ENCODE data around the gene TBX21.

The TBX21 gene

GRCh38 chr17:47714773-47715396, 18.2 kb upstream of the TBX21 start:
- DNase-seq: no peak

DNA sequence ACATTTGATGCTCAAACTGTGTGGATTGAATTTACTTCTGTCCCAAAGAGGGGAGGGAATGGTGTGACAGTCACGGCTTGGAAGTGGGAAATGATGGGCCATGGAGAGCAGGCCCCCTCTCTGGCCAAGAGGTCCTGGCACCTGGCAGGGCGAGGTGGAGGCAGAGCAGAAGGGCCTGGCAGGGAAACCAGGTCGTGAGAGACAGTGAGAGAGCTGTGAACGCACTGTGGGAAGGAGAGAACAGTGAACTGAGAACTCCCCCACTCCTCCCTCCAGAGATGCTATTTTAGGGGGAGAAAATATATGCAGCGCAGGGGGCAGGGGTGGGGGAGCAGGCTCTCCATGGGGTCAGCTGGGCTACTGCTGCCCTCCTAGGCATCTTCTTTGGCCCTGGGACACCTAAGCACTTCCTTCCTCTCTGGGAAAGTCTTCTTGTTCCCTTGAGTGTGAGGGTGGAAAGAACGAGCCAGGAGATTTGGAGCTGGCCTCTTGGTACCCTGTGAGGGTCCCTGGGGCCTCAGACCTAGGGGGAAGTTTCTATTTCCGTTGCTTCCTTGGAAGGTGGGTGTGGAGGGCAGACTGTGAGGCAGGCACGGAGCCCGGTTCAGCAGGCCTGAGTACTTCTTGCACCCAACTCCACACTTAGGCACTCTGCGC, 17.2 kb upstream of the TBX21 start:
- DNase-seq: no peak

DNA sequence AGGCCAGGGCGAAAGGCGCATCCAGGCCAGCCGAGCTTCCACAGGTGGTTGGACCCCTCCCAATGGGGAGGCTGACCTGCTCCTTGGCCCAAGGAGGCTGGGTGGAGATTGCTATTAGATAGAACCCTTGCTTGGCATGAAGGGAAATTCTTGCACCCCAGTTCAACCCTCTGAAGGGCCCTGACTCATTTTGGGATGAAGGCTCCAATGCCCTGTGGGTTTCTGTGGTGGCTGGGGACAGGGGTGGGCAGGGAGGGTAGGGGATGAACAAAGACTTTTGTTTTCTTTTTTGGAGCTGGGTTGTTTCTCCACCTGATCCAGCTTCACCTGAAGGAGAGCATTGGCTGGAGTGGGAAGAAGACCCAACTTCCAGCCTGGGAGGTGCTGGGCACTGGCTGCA, 16.7 kb upstream of the TBX21 start:
- no peak for DNase-seq

- no peak for DNase-seq
Observed at GRCh38 chr17:47717261-47717697, 15.8 kb upstream of the TBX21 start.

GRCh38 chr17:47717979-47718621, 14.9 kb upstream of the TBX21 start:
- no peak for DNase-seq

- no peak for DNase-seq
Observed at GRCh38 chr17:47718634-47719405, 14.2 kb upstream of the TBX21 start.

DNA sequence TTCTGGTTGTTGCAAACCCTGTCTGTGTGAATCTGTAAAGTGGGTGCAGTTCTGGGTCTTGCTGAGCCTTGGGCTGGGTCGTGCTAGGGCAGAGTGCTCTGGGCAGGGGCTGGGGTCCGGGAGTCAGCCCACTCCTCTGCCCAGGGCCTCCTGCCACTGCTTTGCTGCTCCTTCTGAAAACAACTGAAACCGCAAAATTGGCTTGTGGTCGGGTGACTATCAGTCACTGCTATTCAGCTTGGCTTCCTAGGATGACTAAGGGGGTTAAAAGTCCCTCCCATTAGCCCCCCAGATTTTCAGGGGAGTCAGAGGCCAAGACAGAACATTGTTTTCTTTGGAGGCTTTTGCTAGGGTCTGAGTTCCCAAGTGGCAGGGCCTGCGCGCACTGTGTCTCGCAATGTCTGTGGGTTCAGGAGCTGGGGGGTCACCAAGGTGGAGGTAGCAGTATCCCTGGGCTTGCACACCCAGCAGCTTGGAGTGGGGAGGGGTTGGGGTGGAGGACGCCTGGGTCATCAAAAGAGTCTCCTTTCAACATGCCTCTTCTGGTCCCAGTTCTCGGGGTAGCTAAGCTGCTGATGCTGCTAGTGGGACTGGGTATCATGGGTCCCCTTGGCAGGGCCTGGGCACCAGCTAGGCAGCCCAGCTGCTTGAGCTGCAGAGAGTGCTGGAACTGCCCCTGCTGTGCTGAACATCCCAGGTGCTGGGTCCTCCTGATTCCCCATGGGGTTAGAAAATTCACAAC, 13.5 kb upstream of the TBX21 start:
- DNase-seq: no peak

DNA sequence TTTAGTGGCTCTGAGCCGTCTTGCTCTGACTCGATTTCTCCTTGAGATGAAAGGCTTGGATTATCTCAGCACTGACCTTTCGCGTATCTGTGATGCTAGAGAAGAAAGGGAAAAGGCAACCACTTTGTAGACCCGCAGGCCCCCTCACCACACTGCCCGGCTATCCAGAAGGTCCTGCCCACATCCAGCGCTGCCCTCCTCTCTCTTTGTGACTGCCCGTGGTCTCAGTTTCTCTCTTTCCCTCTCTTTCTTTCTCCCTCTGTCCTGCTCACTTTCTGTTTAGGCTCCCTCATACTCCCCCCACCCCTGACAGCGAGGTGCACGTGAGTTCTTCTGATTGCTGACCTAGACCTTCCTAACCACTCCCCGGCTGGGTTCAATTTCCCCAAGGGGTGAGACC, 12.8 kb upstream of the TBX21 start:
- no peak for DNase-seq

DNA sequence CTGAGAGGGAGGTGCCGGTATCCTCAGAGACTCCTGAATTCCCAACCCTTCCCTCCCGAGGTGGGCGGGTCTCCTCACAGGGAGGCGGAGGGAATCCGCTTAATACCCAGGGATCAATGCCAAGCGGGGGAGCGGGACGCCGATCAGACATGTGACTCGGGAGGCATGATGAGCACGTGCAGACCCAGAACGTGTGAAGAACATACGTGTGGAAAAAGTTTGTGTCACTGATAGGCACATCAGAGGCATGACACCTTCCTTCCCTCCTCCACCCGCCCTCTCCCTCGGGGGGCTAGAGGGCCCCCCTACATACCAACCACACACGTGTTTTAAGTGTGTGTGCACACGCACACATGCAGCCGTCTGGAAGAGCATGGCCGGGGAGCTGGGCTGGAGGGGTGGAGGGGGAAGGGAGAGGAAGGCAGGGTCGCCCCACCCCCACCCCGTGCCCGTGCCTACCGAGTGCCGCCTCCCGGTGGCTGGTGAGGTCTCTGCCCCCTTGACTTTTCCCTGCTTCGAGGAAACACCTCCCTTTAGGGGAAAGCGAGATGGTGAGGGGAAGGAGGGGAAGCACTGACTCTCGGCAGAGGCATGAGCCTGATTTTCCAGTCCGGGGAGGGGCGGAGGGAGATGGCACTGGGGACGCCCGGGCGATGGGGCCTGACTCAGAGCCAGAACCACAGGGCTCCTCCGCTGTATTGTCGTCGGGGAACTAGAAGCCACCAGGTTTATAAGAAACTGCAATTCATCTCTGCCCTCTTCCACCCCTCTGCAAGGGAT, 12.1 kb upstream of the TBX21 start:
- no peak for DNase-seq

- no peak for DNase-seq
Observed at GRCh38 chr17:47721725-47722124, 11.3 kb upstream of the TBX21 start.

- DNase-seq: no peak
Observed at GRCh38 chr17:47724705-47725104, 8.3 kb upstream of the TBX21 start.

GRCh38 chr17:47725446-47726111, 7.5 kb upstream of the TBX21 start:
- DNase-seq: no peak

DNA sequence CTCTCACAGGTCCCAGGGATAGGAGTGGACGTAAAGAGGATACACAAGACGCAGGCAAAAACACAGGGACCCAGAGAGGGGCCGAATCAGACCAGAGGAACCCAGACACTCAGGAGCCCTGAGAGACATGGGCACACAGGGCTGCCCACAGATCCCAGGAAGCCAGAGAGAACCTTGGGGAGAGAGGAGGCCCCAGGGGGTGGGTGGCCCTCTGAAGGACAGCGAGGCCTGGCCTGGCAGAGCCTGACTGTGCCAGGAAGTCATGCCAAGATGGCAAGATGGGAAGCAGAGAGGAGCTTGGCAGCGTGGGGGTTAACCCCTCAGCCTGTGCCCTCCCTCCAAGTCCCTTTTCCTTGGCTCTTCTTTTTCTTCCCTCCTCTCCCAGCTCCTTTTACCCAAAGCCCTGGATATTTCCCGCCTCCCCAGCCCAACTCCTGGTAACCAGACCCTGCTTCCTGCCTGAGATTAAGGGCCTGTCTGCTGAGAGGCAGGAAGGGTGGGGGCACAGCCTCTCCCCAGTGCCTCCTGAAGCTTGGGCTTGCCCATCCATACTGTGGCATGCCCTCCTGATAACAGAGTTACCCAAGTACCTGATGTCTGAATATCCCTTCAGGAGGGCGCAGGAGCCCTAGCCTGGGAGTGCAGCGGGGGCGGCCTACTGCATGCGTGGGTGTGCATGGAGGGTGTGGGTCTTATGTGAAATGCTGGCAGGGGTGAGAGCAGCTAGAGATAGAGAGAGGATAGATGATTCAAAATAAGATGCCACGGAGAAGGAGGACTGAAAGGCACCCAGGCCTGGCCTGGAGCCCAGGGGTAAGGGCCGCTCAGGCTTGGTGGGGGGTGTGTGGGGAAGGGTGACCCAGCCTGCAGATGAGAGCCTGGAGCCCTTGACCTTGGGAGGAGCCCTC, 6.0 kb upstream of the TBX21 start:
- no peak for DNase-seq

DNA sequence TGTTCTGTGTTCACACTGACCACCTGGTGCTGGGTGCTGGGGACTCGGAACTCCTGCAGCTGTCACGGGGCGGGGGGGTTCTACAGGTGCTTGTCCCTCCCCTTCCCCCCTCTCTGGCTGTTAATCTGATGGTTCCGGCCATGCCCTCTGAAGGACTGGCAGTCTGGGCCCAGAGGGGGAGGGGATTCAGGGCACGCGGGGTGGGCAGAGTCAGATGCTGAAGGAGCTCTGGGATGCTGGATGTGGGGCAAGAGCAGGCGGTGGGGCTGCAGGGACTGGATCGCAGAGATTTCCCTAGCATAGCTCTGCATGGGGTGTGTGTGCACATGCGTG, 5.4 kb upstream of the TBX21 start:
- DNase-seq: no peak

- DNase-seq: no peak
Observed at GRCh38 chr17:47728214-47728877, 4.7 kb upstream of the TBX21 start.

GRCh38 chr17:47729476-47729875, 3.6 kb upstream of the TBX21 start:
- no peak for DNase-seq

GRCh38 chr17:47730681-47731080, 2.4 kb upstream of the TBX21 start:
- DNase-seq: no peak

GRCh38 chr17:47731396-47731795, 1.6 kb upstream of the TBX21 start:
- no peak for DNase-seq

- DNase-seq: no peak
Observed at GRCh38 chr17:47732399-47733046, 513 bp upstream of the TBX21 start.
